ENCODE measurements around the gene PRSS2.
A peak's percentile ranks its signal among the peaks of the same experiment; 100 is the strongest.

PRSS2 gene

DNA sequence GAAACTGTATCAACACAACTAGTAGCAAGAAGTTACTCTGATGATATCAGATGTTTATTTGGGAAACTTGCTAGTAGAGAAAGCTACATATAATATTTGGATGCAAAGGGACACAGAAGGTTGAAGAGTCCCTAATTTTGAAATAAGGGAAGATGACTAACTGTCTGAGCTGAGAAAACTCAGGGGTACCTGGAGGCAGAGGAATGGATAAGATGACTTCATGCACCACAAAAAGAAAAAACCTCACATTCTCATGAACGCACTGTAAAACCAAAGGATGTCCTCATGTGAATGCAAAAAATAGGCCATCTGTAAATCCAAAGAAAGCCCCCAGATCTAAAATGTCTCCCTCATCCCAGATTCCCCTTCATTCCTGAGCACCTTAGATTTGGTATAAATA, 29.3 kb downstream of the PRSS2 start:
- FAIRE-seq (no peak), DNase-seq (ENCODE audit: insufficient read length, low spot score) (no peak)

DNA sequence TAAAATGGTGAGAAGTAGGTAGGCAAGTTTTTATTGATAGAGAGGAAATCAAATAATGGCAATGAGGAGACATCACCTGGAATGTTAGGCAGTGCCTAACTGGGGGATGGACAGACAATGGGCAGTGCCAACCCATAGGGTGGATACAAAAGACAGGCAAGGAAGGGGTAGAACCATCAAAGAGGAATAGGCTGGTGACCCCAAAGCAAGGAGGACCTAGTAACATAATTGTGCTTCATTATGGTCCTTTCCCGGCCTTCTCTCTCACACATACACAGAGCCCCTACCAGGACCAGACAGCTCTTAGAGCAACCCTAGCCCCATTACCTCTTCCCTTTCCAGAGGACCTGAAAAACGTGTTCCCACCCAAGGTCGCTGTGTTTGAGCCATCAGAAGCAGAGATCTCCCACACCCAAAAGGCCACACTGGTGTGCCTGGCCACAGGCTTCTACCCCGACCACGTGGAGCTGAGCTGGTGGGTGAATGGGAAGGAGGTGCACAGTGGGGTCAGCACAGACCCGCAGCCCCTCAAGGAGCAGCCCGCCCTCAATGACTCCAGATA, 30.0 kb downstream of the PRSS2 start:
- no peak for FAIRE-seq
- no peak for DNase-seq (ENCODE audit: insufficient read length, low spot score)

DNA sequence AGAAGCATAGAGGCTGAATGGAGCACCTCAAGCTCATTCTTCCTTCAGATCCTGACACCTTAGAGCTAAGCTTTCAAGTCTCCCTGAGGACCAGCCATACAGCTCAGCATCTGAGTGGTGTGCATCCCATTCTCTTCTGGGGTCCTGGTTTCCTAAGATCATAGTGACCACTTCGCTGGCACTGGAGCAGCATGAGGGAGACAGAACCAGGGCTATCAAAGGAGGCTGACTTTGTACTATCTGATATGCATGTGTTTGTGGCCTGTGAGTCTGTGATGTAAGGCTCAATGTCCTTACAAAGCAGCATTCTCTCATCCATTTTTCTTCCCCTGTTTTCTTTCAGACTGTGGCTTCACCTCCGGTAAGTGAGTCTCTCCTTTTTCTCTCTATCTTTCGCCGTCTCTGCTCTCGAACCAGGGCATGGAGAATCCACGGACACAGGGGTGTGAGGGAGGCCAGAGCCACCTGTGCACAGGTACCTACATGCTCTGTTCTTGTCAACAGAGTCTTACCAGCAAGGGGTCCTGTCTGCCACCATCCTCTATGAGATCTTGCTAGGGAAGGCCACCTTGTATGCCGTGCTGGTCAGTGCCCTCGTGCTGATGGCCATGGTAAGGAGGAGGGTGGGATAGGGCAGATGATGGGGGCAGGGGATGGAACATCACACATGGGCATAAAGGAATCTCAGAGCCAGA, 31.0 kb downstream of the PRSS2 start:
- DNase-seq (ENCODE audit: insufficient read length, low spot score) (no peak), FAIRE-seq (no peak)

DNA sequence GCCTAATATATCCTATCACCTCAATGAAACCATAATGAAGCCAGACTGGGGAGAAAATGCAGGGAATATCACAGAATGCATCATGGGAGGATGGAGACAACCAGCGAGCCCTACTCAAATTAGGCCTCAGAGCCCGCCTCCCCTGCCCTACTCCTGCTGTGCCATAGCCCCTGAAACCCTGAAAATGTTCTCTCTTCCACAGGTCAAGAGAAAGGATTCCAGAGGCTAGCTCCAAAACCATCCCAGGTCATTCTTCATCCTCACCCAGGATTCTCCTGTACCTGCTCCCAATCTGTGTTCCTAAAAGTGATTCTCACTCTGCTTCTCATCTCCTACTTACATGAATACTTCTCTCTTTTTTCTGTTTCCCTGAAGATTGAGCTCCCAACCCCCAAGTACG, 31.5 kb downstream of the PRSS2 start:
- FAIRE-seq (no peak), DNase-seq (ENCODE audit: insufficient read length, low spot score) (no peak)

DNA sequence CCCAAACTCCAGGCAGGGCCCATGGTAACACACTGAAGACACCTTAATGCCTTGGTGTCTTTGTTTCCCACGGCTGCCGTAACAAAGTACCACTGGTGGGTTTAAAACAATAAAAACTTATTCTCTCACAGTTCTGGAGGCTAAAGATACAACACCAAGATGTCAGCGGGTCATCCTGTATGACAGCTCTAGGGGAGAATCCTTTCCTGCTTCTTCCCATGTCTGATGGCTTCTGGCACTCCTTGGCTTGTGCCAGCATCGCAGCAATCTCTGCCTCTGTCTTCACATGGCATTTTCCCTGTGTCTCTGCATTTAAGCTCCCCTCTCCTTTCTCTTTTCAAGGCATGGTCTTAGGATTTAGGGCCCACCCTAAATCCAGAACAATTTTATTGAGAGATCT, 33.1 kb downstream of the PRSS2 start:
- FAIRE-seq (no peak), DNase-seq (ENCODE audit: insufficient read length, low spot score) (no peak)

DNA sequence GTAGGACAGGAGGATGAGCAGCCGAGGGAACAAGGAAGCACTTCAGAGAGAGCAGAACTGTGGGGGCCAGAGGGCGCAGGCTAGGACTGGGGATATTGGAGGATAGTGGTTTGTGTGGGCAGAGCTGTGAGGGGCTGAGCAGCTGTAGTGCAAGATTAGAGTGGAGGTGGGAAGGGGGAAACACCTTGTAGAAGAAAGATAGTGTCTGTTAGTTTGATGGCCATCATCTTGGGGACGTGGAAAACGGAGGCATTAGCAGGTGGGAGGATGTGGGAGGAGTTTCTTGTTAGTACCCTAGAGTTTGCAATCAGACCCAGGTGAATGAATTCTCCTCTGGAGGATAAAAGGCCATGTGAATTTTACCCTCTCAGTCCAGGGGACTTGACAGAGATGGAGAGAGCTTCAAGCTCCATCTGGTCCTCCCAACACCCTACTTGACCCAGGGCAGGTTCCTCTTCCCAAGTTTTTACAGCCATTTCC, 34.0 kb downstream of the PRSS2 start:
- FAIRE-seq (no peak), DNase-seq (ENCODE audit: insufficient read length, low spot score) (no peak)

DNA sequence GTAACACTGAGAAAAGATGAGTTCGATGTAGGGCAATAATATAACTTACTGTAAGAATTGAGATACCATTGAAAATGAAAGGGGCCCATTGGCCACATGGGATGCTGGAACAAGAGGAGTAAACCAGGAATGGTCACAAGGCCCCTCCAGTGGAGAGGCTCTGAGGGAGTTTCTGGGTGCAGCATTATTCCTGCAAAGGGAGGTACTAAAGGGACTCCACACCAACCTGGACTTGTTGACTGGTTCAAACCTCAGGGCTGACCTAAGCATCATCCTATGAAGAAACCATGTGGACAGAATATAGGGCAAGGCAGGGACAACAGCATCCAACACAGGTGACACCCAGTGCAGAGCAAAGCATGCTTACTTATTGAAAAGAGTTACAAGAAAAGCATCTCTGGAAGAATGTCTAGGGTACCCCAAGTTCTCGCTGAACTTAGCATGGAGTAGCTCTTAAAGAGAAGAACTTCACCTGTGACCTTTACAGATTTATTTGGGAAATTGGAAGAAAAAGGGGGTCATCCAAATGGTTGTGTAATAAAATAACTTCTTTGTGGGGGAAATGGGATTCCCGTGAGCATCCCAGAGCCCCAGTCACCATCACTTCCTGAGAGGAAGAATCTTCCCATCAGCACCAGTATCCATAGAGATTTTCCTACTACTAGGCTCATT, 34.7 kb downstream of the PRSS2 start:
- DNase-seq (ENCODE audit: insufficient read length, low spot score) (no peak), FAIRE-seq (no peak)

DNA sequence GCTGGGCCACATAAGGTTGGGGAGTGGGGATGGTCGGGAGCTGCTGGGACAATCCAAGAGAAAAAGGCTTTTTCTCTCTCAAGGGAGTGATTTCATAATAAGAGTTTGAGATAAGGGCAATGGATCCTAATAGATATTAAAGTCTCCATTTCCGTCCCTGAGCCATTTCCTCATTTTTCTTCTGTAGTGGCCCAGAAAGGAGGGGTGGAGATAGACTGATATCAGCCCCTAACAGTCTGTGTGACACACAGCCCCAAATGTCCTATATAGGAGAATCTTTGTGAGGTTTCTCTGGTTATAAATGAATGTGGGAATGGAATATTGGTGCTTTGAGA, 35.2 kb downstream of the PRSS2 start:
- DNase-seq (ENCODE audit: insufficient read length, low spot score) (no peak), FAIRE-seq (no peak)

DNA sequence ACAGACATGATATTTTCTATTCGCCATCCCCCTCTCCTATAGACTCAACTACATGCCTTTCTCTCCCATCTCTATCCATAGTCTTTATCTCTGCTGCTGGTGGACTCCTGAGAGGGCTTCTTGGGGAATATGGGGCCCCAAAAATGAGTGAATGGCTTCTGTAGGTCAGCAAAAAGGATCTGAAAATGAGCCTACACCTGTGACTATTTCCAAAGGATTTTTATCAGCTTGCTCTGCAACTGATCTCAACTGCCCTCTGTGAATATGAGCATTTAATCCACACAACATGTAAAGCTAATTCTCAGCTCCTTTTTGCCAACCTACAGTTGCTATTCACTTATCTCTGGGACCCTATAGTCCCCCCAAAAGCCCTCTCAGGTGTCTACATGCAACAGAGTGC, 36.2 kb downstream of the PRSS2 start:
- FAIRE-seq (no peak), DNase-seq (ENCODE audit: insufficient read length, low spot score) (no peak)

DNA sequence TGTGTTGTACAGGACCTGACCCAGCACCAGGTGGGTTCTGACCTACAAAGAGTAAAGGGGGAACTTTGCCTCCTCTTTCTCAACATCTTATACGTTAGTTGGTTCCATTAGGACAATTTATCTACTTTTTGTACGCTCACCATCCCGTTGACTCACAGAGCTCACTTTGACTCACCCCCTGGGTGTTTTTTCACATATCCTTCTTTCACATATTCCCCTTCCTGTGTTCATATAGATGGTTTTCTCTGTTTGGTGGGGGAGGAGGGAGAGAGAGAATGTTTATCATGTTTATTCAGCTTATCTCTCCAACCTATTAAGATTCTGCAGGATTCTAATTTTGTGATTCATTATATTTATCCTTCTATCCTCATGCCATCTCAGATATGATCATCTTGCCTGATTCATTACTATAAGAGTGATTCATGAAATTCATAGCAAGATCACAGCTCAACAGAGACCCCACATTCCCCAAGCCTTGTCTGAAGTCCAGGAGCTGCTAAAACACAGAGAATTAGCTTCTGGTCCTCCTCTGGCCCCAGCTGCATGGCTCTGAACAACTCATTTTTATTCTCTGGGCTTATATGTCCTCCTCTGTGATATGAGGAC, 37.2 kb downstream of the PRSS2 start:
- no peak for FAIRE-seq

DNA sequence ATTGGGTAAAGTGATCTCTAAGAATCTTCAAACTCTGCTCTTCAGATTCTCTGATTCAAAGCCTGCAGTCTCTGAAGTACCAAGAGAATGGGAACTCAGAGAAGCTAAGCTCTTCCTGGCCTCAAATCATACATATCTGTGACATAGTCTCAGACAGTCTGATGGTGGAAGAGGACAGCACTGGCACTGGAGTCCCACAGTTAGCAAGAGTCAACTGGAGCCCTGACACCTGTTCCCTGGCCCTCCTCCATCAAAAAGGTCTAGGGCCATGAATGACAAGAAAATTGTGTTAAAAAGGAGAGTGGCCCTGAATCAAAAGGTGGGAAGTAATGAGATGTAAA, 37.7 kb downstream of the PRSS2 start:
- no peak for DNase-seq (ENCODE audit: insufficient read length, low spot score)
- no peak for FAIRE-seq

More for the DNA sequence above, 37.2 kb downstream of the PRSS2 start:
- DNase-seq (ENCODE audit: insufficient read length, low spot score), result no peak

DNA sequence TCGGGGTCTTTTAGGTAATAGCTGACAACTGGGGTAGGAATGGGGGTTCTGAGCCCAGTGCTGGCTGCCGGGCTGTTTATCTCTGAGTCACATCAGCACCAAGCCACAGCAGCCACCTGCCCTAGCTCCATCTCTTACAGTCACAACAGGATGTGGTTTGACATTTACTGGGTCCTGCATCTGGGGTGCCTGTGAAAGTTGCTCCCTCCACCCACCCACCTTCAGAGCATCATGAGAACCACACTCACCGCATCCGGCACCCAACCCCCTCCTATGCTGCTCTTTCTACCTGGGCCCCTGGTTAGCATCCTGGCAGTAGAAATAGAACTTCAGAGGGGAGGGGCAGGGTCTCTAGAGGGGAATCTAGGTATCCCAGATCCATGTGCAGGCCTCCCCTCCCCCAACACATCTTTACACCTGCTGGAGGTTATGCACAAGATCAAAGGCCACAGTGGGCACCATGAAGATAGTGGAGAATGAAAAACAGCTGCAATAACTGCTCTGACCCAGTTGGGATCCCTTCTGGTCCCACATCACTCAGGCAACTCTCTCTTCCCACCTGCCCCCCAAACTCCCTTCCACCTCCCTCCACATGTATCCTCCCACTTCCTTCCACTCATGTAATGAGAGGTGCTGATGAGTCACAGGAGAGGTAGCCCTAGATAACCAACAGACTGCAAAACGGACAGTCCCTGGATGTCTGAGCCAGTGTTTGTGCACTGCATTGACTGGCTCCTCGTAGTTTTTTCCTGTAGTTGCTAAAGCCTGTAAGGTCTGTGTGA, 38.2 kb downstream of the PRSS2 start:
- FAIRE-seq (no peak), DNase-seq (ENCODE audit: insufficient read length, low spot score) (no peak)

DNA sequence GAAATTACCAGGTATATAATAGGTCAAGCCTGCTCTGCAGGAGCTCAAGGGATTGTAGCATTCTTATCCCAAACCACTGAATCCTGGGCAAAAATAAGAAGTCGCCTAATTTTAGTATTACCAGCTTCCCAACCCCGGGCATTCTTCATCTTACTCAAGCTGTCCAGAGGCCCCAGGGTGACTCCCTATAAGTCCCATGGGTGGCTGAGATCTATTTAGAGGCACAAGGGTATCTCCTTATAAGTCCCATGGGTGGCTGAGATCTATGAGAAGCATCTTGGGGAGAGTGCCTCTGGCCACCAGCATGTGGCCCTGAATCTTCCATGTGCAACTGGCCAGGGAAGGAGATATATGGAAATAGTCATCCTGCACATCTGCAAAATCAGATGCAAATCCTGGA, 38.9 kb downstream of the PRSS2 start:
- FAIRE-seq (no peak), DNase-seq (ENCODE audit: insufficient read length, low spot score) (no peak)

DNA sequence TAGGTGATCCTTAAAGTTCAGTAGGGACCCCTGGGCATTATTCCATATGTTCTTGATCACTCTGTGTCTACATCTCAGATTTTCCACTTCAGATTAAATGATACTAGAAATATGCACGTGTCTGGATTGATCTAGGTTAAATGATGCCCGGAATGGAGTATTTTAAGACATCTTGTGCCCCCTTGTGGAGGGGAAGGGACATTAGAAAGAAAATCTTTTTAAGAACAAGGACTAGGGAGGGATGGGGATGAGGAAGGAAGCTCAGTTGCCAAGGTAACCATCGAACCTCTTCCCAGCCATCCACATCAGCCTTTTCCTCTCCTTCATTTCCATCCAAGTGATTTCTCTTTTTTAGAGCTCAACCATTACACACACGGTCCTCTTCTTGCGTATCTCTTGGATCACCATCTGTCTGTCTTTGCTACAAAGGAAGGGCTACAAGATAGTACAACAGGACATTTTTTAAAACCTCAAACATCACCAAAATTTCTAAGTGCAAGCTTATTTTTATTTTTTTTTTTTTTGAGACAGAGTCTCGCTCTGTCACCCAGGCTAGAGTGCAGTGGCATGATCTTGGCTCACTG, 40.5 kb downstream of the PRSS2 start:
- FAIRE-seq (no peak), DNase-seq (ENCODE audit: insufficient read length, low spot score) (peak; percentile 10)

DNA sequence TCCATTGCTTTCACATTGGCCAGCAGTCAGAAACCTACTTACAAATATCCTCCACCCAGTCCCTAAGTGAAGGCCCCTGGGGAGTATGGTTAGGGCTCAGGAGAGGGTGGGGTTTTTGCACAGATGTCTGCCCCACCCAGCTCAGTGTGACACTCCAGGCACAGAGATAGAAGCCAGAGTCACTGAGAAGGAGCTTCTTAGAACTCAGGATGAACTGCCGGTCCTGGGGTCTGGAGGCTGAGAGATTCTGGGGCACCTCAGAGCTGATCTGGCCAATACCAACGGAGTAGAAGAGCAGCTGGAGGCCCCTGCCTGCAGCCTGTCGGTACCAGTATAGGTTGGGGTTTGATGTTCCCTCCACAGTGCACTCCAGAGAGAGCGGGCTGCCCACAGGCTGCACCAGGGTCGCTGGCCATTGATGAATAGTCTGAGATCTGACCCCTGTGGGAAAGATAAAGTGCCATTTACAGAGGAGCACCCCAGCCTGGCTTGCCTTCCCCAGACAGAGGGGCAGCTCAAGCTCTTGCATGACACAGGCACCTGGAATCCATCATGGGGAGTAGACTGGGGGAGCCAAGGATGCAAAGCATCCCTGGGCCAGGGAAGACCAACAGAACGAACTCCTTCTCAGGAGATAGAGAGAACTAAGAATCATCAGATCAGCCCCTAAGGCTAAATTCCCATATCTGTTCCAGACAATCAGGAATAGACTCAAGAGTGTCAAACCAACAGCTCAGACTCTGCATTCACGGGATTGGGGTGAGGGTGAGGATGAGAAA, 41.9 kb downstream of the PRSS2 start:
- no peak for DNase-seq (ENCODE audit: insufficient read length, low spot score)
- FAIRE-seq, result no peak

DNA sequence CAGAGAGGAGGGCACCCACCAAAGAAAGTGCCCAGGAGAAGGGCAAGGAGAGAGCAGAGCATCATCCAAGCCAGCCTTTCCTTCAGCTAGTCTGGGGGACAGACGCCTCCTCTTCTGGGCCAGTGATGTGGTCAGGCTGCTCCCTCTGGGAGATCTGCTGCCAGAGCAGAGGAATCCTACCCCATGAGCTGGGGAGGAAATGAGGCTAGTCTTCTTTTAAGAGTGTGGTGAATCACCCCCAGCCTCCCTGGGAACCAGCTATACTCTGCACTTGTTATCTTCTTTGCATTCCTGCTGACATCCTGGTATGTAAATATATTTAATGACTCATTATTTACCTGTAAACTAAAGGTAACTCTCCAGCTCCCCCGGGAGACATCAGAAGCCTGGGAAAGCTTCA, 42.5 kb downstream of the PRSS2 start:
- no peak for FAIRE-seq

DNA sequence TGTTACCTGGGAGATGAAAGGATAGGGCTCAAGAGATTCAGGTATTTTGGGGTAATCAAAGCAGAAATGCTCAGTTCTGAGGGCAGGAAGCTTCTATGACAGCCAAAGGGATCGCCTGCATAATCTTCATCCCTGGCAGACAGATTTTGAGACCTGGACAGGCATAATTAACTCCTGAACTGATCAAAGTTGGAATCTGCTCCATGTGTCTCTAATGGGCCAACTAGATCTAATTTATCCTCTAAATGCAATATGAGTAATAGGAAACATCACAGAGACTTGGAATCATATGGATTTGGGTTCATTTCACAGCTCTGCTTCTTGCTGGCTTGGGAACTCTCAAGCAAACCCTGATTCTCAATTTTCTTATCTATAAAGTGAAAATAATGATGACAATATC, 42.9 kb downstream of the PRSS2 start:
- DNase-seq (ENCODE audit: insufficient read length, low spot score) (no peak), FAIRE-seq (no peak)

More for the DNA sequence above, 42.5 kb downstream of the PRSS2 start:
- no peak for DNase-seq (ENCODE audit: insufficient read length, low spot score)

DNA sequence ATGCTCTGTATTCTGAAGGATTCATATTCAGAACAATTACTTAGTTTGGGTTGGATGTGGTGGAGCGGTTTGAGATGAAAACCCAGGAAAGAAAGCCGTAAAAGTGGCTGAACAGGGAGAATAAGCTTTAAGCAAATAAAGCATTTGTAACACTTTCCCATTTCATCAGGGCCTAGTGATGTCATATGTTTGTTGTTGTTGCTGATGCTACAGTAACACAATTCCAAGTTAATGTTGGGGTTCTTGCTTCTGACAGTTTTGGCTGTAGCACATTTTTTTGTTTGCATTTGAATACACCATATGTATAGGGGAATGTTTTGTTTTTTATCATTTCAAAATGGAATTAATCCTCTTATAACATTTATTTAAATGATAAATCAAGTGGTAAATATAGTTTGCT, 43.7 kb downstream of the PRSS2 start:
- no peak for FAIRE-seq
- DNase-seq (ENCODE audit: insufficient read length, low spot score), result no peak

DNA sequence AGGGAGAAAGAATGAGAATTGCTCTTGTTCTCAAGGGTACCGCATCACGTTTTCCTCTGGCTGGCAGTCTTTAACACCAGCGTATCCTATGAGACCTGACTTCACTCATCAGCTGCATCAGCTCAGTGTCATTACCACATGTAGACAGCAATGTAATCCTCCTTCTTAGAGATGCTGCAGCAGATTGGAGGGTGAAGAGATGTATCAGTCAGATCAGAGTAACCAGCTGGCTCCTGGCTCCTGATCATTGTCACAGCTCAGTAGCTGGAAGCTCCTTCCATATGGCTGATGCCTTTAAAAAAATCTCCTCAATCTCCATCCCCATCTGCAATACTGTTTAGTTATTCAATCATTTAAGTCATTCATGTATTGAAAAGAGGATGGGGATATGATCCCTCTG, 44.4 kb downstream of the PRSS2 start:
- no peak for FAIRE-seq
- no peak for DNase-seq (ENCODE audit: insufficient read length, low spot score)

DNA sequence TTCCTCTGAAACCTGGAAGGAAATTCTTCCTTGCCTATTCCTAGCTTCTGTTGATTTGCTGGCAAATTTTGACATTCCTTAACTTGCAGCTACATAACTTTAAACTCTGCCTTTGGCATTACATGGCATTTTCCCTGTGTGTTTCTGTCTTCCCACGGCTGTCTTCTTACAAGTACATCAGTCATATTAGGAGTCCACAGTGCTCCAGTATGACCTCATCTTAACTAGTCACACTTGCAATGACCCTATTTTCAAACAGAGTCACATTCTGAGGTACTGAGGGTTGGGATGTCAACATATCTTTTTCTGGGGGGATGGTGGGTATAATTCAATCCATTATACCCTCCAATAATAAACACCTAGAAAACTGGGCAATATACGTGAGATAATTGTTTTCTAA, 46.7 kb downstream of the PRSS2 start:
- FAIRE-seq (no peak), DNase-seq (ENCODE audit: insufficient read length, low spot score) (no peak)

Measured in HTR-8/SVneo (cell line).